ENCODE data around the gene HSPA14. TPM values are rescaled to one million over a fixed set of nuclear protein-coding genes. Genes with fewer than 3 reads are reported as not detected.
"Not testable (repeated sequence)": the region's sequence is repeated elsewhere in the genome, so short reads cannot be mapped to it uniquely, and the experiment has no call there.

HSPA14 gene
- polyA plus RNA-seq, 4 donors = 15.9 to 19.9 (median 17.7) TPM

DNA sequence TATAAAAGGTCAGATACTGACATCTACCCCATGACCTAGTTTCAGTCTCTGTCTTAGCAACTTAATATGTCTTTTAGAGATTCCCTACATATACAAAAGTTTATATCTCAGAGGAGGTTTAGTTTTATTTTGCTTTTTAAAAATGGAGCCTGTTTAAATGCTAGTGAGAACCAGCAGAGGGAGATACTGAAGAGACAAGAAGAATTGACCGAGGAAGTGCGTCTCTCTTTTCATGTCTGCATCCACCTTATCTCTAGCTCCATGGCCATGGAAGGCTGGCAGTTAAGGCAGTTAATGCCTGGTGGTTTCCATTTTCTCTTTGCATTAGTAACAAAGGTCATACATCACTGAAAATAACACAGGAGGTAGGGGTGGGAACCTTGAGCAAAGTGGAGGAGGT is 51.2 kb downstream of the HSPA14 start:
- 68 to 78% (median 72%) methylated on average over 2 of the region's 2 CpGs for WGBS, 3 donors
- DNase-seq = no peak
- Histone ChIP-seq H3K27ac (ENCODE audit: low read depth in 1 of 3, low read length in 2 of 3) (no peak overlapping the region), H3K27me3 (ENCODE audit: control insufficient read depth in 3 of 3, insufficient read depth in 3 of 3, low read length in 3 of 3) (no peaks in the 10 kb centered on the region), H3K4me3 (ENCODE audit: low read depth in 1 of 3, low read length in 3 of 3) (no peak overlapping the region), H3K4me1 (ENCODE audit: control insufficient read depth in 3 of 3, insufficient read depth in 2 of 3, low read depth in 1 of 3, low read length in 2 of 3) (no peaks in the 10 kb centered on the region), H3K36me3 (ENCODE audit: control insufficient read depth in 3 of 3, insufficient read depth in 2 of 3, low read depth in 1 of 3, low read length in 3 of 3) (peaks cover 0 to 2% (median 0%) of the 10 kb centered on the region in 3 donors), H3K9me3 (ENCODE audit: control insufficient read depth in 2 of 2, insufficient read depth in 1 of 2, low read depth in 1 of 2, low read length in 1 of 2) (no peaks in the 10 kb centered on the region)
- no peak for FAIRE-seq

DNA sequence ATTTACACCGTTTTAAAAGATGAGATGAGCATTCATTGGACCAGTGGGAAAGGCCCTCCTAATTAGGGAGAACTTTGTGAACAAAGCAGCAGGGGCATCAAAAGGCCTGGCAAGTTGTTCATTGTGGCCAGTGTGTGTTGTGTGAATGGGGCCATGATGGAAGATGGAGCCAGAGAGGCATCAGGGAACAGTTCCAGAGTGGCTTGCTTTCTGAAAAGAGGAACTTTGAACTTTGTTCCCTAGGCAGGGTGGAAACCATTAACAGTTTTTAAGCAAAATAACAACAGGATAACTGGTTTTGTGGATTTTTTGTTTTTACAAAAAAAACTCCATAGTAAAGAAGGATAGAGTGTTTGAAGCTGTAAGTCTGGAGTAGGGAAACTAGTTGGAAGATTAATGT is 53.0 kb downstream of the HSPA14 start:
- H3K9me3 ChIP-seq (ENCODE audit: control insufficient read depth in 2 of 2, insufficient read depth in 1 of 2, low read depth in 1 of 2, low read length in 1 of 2) = no peaks in the 10 kb centered on the region
- no peaks in the 10 kb centered on the region for H3K27me3 ChIP-seq (ENCODE audit: control insufficient read depth in 3 of 3, insufficient read depth in 3 of 3, low read length in 3 of 3)
- H3K4me1 ChIP-seq (ENCODE audit: control insufficient read depth in 3 of 3, insufficient read depth in 2 of 3, low read depth in 1 of 3, low read length in 2 of 3) = no peaks in the 10 kb centered on the region
- H3K36me3 ChIP-seq (ENCODE audit: control insufficient read depth in 3 of 3, insufficient read depth in 2 of 3, low read depth in 1 of 3, low read length in 3 of 3) = peaks cover 0 to 1% (median 0%) of the 10 kb centered on the region in 3 donors
- WGBS, 3 donors = 87 to 100% (median 96%) methylated on average over 1 of the region's 1 CpG
- no peak for FAIRE-seq
- H3K4me3 ChIP-seq (ENCODE audit: low read depth in 1 of 3, low read length in 3 of 3) = no peak overlapping the region
- H3K27ac ChIP-seq (ENCODE audit: low read depth in 1 of 3, low read length in 2 of 3) = no peak overlapping the region
- no peak for DNase-seq

DNA sequence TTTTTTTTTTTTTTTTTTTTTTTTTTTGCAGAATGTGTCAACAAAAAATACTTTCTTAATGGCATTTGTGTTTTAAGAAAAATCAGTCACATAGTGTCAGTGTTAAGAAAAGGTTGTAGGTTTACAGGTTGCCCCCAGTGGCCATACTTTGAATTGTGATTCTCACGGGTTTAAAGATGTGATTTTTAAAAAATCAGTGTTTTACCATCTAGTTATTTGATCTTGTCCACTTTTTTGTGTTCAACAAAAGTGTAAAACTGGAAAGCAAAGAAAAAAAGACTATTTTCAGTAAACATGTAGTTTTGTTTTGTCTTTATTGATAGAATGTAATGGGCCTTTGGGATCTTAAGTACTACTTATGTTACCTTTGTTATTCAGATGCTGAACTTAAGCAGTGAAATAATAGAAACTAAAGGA is 66.2 kb downstream of the HSPA14 start:
- no peak overlapping the region for H3K4me3 ChIP-seq (ENCODE audit: low read depth in 1 of 3, low read length in 3 of 3)
- H3K36me3 ChIP-seq (ENCODE audit: control insufficient read depth in 3 of 3, insufficient read depth in 2 of 3, low read depth in 1 of 3, low read length in 3 of 3) = peaks cover 9 to 15% (median 13%) of the 10 kb centered on the region in 3 donors
- peaks cover 0 to 8% of the 10 kb centered on the region in 2 donors for H3K9me3 ChIP-seq (ENCODE audit: control insufficient read depth in 2 of 2, insufficient read depth in 1 of 2, low read depth in 1 of 2, low read length in 1 of 2)
- H3K27me3 ChIP-seq (ENCODE audit: control insufficient read depth in 3 of 3, insufficient read depth in 3 of 3, low read length in 3 of 3) = no peaks in the 10 kb centered on the region
- WGBS, 3 donors = 26 to 41% (median 31%) methylated on average over 1 of the region's 1 CpG
- DNase-seq = peak; percentile 41 to 50
- no peak for FAIRE-seq
- no peaks in the 10 kb centered on the region for H3K4me1 ChIP-seq (ENCODE audit: control insufficient read depth in 3 of 3, insufficient read depth in 2 of 3, low read depth in 1 of 3, low read length in 2 of 3)
- no peak overlapping the region for H3K27ac ChIP-seq (ENCODE audit: low read depth in 1 of 3, low read length in 2 of 3)

DNA sequence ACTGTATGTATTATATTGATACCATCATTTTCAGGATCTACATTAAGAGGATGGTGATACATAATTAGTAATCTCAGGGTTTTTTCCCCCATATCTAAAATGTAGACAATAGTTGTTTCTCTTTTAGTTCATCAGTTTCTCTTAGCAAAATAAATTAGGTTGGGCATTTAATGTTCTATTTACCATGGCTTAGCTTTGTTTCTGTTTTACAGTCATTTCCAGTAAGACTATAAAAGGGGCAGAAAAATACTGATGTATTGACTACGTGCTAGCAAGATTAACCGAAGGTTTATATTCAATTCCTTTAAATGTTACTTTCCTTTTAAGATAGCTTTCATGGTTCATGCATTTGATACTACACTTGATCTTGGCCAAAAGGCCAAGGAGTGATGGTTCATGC is 66.8 kb downstream of the HSPA14 start:
- no peak for DNase-seq
- no peak for FAIRE-seq
- 77 to 96% (median 93%) methylated on average over 2 of the region's 2 CpGs for WGBS, 3 donors
- Histone ChIP-seq H3K4me1 (ENCODE audit: control insufficient read depth in 3 of 3, insufficient read depth in 2 of 3, low read depth in 1 of 3, low read length in 2 of 3) (no peaks in the 10 kb centered on the region), H3K36me3 (ENCODE audit: control insufficient read depth in 3 of 3, insufficient read depth in 2 of 3, low read depth in 1 of 3, low read length in 3 of 3) (peaks cover 9 to 15% (median 14%) of the 10 kb centered on the region in 3 donors), H3K9me3 (ENCODE audit: control insufficient read depth in 2 of 2, insufficient read depth in 1 of 2, low read depth in 1 of 2, low read length in 1 of 2) (peaks cover 0 to 8% of the 10 kb centered on the region in 2 donors), H3K27me3 (ENCODE audit: control insufficient read depth in 3 of 3, insufficient read depth in 3 of 3, low read length in 3 of 3) (no peaks in the 10 kb centered on the region), H3K4me3 (ENCODE audit: low read depth in 1 of 3, low read length in 3 of 3) (no peak overlapping the region), H3K27ac (ENCODE audit: low read depth in 1 of 3, low read length in 2 of 3) (no peak overlapping the region)

DNA sequence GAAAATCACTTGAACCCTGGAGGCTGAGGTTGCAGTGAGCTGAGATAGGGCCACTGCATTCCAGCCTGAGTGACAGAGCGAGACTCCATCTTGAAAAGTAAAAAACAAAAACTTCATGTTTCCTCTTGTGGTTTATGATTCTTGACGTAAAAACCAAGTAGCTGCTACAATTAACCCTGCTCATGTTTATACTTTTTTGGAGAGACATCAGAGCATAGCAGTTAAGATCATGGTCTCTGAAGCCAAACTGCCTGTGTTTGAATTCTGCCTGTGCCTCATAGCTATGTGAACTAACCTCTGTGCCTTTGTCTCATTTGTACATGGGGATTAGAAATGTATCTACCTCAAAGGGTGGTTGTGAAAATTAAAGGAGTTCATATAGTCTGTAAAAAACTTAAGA is 67.8 kb downstream of the HSPA14 start:
- FAIRE-seq = no peak
- H3K27ac ChIP-seq (ENCODE audit: low read depth in 1 of 3, low read length in 2 of 3) = no peak overlapping the region
- H3K27me3 ChIP-seq (ENCODE audit: control insufficient read depth in 3 of 3, insufficient read depth in 3 of 3, low read length in 3 of 3) = no peaks in the 10 kb centered on the region
- no peak for DNase-seq
- H3K36me3 ChIP-seq (ENCODE audit: control insufficient read depth in 3 of 3, insufficient read depth in 2 of 3, low read depth in 1 of 3, low read length in 3 of 3) = peaks cover 9 to 19% (median 14%) of the 10 kb centered on the region in 3 donors
- peaks cover 0 to 8% of the 10 kb centered on the region in 2 donors for H3K9me3 ChIP-seq (ENCODE audit: control insufficient read depth in 2 of 2, insufficient read depth in 1 of 2, low read depth in 1 of 2, low read length in 1 of 2)
- H3K4me3 ChIP-seq (ENCODE audit: low read depth in 1 of 3, low read length in 3 of 3) = no peak overlapping the region
- H3K4me1 ChIP-seq (ENCODE audit: control insufficient read depth in 3 of 3, insufficient read depth in 2 of 3, low read depth in 1 of 3, low read length in 2 of 3) = no peaks in the 10 kb centered on the region
- 71 to 93% (median 77%) methylated on average over 2 of the region's 2 CpGs for WGBS, 3 donors

DNA sequence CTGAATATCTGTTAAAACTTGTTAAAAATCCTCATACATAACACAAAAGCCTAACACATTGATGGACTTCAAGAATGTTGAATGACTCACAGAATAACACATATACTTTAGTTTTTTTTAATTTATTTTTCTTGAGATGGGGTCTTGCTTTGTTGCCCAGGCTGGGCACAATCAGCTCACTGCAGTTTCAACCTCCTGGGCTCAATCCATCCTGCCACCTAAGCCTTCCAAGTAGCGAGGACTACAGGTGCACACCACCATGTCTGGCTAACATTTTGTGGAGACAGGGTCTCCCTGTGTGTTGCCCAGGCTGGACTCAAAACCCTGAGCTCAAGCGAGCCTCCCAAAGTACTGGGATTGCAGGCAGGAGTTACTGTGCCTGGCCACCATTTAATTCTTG is 68.7 kb downstream of the HSPA14 start:
- Histone ChIP-seq H3K27me3 (ENCODE audit: control insufficient read depth in 3 of 3, insufficient read depth in 3 of 3, low read length in 3 of 3) (no peaks in the 10 kb centered on the region), H3K4me3 (ENCODE audit: low read depth in 1 of 3, low read length in 3 of 3) (no peak overlapping the region), H3K9me3 (ENCODE audit: control insufficient read depth in 2 of 2, insufficient read depth in 1 of 2, low read depth in 1 of 2, low read length in 1 of 2) (peaks cover 0 to 8% of the 10 kb centered on the region in 2 donors), H3K4me1 (ENCODE audit: control insufficient read depth in 3 of 3, insufficient read depth in 2 of 3, low read depth in 1 of 3, low read length in 2 of 3) (peaks cover 0 to 2% (median 0%) of the 10 kb centered on the region in 3 donors), H3K27ac (ENCODE audit: low read depth in 1 of 3, low read length in 2 of 3) (no peak overlapping the region), H3K36me3 (ENCODE audit: control insufficient read depth in 3 of 3, insufficient read depth in 2 of 3, low read depth in 1 of 3, low read length in 3 of 3) (peaks cover 9 to 21% (median 14%) of the 10 kb centered on the region in 3 donors)
- 97 to 100% (median 100%) methylated on average over 2 of the region's 2 CpGs for WGBS, 3 donors
- no peak for DNase-seq
- FAIRE-seq = no peak

DNA sequence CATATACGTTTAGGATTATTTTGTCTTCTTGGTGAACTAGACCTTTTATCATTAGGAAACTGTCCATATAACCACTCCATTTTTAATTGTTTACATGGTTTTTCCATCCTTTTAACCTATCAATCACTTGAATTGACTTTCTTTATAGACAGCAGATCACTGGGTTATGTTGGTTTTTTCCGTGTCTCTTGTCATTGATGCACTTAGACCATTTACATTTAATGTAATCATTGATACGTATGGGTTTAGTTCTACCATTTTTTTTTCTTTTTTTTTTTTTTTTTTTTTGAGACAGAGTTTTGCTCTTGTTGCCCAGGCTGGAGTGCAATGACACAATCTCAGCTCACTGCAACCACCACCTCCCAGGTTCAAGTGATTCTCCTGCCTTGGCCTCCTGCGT is 69.5 kb downstream of the HSPA14 start:
- DNase-seq; H3K4me3 ChIP-seq (ENCODE audit: low read depth in 1 of 3, low read length in 3 of 3); H3K27ac ChIP-seq (ENCODE audit: low read depth in 1 of 3, low read length in 2 of 3); H3K27me3 ChIP-seq (ENCODE audit: control insufficient read depth in 3 of 3, insufficient read depth in 3 of 3, low read length in 3 of 3); H3K4me1 ChIP-seq (ENCODE audit: control insufficient read depth in 3 of 3, insufficient read depth in 2 of 3, low read depth in 1 of 3, low read length in 2 of 3); FAIRE-seq; H3K9me3 ChIP-seq (ENCODE audit: control insufficient read depth in 2 of 2, insufficient read depth in 1 of 2, low read depth in 1 of 2, low read length in 1 of 2): not testable (repeated sequence)
- 98 to 100% (median 98%) methylated on average over 4 of the region's 4 CpGs for WGBS, 3 donors
- H3K36me3 ChIP-seq (ENCODE audit: control insufficient read depth in 3 of 3, insufficient read depth in 2 of 3, low read depth in 1 of 3, low read length in 3 of 3) = peaks cover 9 to 23% (median 14%) of the 10 kb centered on the region in 3 donors

DNA sequence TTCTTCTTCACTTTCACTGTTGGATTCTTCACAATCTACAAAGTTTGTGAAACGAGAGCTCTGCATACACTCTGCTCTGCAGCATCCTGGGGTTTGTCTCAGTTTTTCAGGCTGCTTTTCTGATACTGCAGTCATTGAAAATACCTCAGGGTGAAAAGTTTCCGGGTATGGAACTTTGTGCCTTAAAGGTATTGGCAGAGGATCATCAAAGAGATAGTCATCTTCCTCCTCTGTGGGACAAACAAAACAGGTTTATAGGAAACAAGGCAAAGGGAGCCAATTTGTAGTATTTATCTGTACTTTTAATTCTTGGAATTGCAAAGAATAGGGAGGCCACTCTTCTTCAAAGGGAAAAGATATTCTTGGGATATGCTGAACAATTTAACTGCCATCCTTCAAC is 71.0 kb downstream of the HSPA14 start:
- H3K9me3 ChIP-seq (ENCODE audit: control insufficient read depth in 2 of 2, insufficient read depth in 1 of 2, low read depth in 1 of 2, low read length in 1 of 2) = peaks cover 0 to 8% of the 10 kb centered on the region in 2 donors
- FAIRE-seq = no peak
- no peak for DNase-seq
- WGBS, 3 donors = 87 to 95% (median 91%) methylated on average over 2 of the region's 2 CpGs
- H3K27ac ChIP-seq (ENCODE audit: low read depth in 1 of 3, low read length in 2 of 3) = no peak overlapping the region
- H3K4me3 ChIP-seq (ENCODE audit: low read depth in 1 of 3, low read length in 3 of 3) = no peak overlapping the region
- peaks cover 0 to 2% (median 0%) of the 10 kb centered on the region in 3 donors for H3K4me1 ChIP-seq (ENCODE audit: control insufficient read depth in 3 of 3, insufficient read depth in 2 of 3, low read depth in 1 of 3, low read length in 2 of 3)
- no peaks in the 10 kb centered on the region for H3K27me3 ChIP-seq (ENCODE audit: control insufficient read depth in 3 of 3, insufficient read depth in 3 of 3, low read length in 3 of 3)
- peaks cover 9 to 27% (median 14%) of the 10 kb centered on the region in 3 donors for H3K36me3 ChIP-seq (ENCODE audit: control insufficient read depth in 3 of 3, insufficient read depth in 2 of 3, low read depth in 1 of 3, low read length in 3 of 3)

DNA sequence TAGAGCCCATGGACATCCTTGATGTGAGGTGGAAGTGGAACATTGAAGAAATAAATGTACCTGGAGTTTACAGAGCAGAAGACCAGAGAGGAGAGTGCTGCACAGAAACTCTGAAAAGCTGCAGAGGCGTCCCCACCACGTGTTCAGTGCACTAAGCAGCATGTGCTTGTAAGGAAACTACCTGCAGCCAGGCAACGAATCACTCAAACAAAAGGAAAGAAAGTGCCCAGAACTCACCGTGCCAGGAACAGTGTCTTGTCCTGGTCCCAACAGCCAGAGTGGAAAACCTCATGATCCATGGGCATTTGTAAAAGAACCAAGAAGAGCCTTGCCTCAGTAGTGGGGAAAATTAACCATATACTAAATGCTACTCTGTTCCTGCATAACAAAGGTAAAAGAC is 72.8 kb downstream of the HSPA14 start:
- Histone ChIP-seq H3K27ac (ENCODE audit: low read depth in 1 of 3, low read length in 2 of 3) (no peak overlapping the region), H3K27me3 (ENCODE audit: control insufficient read depth in 3 of 3, insufficient read depth in 3 of 3, low read length in 3 of 3) (no peaks in the 10 kb centered on the region), H3K36me3 (ENCODE audit: control insufficient read depth in 3 of 3, insufficient read depth in 2 of 3, low read depth in 1 of 3, low read length in 3 of 3) (peaks cover 14 to 28% (median 14%) of the 10 kb centered on the region in 3 donors), H3K4me3 (ENCODE audit: low read depth in 1 of 3, low read length in 3 of 3) (no peak overlapping the region), H3K4me1 (ENCODE audit: control insufficient read depth in 3 of 3, insufficient read depth in 2 of 3, low read depth in 1 of 3, low read length in 2 of 3) (peaks cover 0 to 2% (median 0%) of the 10 kb centered on the region in 3 donors), H3K9me3 (ENCODE audit: control insufficient read depth in 2 of 2, insufficient read depth in 1 of 2, low read depth in 1 of 2, low read length in 1 of 2) (peaks cover 0 to 11% of the 10 kb centered on the region in 2 donors)
- FAIRE-seq (no peak), DNase-seq (no peak)
- 94 to 95% (median 94%) methylated on average over 4 of the region's 4 CpGs for whole genome bisulfite sequencing, 3 donors

Measured in small intestine (tissue), 7 donors.